AG09309 (cell line): ENCODE results near the gene RGS16.

Experiments used
- DNase-seq: peaks from one replicate; pipeline ENCODE4 v3.0.0-alpha.2; 2010; ENCODE audit warnings: low read depth
- H3K4me3 ChIP-seq: 2 replicates; pipeline ENCODE4 v1.5.1; 2011; ENCODE audit warnings: mild to moderate bottlenecking, low read depth, low read length, moderate library complexity; ENCODE audit not compliant: control insufficient read depth
- TF ChIP-seq, protein P1 (sequence below): IDR thresholded peaks from 2 replicates; pipeline ENCODE4 v1.5.1; 2011; ENCODE audit warnings: mild to moderate bottlenecking, low read depth, low read length, inconsistent platforms; ENCODE audit not compliant: insufficient read depth, control insufficient read depth; ENCODE audit errors: missing control alignments

Gene RGS16

DNA sequence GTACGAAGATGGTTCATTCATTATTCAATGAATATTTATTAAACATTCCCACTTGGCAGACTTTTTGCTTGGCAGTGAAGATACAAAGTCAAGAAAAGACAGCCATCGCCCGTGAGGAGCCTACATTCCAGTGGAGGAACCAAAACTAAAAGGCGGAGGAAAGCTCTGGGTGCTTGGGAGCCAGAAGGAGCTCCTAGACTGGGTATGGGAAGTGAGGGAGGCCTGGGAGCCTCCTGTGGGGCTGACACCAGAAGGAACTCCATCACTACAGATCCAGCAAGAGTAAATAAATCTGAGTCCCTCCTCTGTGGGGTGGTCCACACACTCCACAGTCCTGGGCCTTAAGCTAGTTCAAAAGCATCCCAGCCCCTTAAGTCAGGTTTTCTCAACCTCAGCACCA lies 30.0 kb downstream of the RGS16 start:
- TF ChIP-seq, protein P1, sequence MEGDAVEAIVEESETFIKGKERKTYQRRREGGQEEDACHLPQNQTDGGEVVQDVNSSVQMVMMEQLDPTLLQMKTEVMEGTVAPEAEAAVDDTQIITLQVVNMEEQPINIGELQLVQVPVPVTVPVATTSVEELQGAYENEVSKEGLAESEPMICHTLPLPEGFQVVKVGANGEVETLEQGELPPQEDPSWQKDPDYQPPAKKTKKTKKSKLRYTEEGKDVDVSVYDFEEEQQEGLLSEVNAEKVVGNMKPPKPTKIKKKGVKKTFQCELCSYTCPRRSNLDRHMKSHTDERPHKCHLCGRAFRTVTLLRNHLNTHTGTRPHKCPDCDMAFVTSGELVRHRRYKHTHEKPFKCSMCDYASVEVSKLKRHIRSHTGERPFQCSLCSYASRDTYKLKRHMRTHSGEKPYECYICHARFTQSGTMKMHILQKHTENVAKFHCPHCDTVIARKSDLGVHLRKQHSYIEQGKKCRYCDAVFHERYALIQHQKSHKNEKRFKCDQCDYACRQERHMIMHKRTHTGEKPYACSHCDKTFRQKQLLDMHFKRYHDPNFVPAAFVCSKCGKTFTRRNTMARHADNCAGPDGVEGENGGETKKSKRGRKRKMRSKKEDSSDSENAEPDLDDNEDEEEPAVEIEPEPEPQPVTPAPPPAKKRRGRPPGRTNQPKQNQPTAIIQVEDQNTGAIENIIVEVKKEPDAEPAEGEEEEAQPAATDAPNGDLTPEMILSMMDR, result no peak
- no peak for DNase-seq
- no peak overlapping the region for H3K4me3 ChIP-seq

DNA sequence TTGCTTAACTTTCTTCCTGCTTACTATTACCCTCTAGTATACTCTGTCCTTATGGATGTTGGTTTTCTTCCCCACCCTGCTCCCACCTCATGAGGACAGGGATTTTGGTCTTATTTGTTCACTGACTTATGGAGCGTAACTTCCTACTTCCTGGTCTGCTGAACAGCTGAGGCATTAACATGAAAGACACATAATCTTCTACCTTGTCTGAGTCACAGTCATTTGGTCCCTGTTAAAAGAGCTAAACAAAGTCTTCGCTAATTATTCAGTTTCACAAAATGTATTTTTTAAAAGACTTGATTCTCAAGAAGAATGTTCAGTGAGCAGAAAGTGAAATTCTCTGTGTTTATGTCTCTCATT lies 33.6 kb downstream of the RGS16 start:
- DNase-seq, result no peak
- no peak overlapping the region for H3K4me3 ChIP-seq
- TF ChIP-seq, protein P1, result no peak

DNA sequence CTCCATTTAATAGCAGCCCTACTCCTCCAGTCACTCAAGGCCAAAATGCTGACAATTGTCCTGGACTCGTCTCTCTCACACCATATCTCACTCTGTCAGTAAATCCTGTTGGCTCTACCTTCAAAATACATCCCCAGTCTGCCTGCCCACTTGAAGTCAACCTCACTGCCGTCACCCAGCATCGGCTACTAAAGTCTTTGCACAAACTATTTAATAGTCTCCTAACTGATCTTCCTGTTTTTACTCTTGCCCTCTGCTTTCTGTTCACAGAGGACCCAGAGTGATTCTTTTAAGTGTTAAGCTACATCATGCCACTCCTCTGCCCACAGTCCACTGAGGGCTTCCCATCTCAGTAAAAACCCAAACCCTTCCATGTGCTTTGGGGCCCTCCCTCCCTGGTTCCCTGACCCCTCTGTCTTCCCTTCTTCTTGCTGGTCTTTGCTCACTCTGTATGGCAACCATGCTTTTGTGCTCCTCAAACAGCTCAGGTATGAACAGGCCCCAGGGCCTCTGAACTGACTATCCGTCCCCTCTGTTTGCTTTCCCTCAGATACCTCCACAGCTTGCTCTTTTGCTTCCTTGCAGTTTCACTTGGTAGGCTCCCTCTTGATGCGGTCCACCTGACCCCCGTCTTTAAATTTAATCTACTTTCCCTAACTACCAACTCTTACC lies 34.1 kb downstream of the RGS16 start:
- no peak for DNase-seq
- TF ChIP-seq, protein P1, result no peak
- no peak overlapping the region for H3K4me3 ChIP-seq

DNA sequence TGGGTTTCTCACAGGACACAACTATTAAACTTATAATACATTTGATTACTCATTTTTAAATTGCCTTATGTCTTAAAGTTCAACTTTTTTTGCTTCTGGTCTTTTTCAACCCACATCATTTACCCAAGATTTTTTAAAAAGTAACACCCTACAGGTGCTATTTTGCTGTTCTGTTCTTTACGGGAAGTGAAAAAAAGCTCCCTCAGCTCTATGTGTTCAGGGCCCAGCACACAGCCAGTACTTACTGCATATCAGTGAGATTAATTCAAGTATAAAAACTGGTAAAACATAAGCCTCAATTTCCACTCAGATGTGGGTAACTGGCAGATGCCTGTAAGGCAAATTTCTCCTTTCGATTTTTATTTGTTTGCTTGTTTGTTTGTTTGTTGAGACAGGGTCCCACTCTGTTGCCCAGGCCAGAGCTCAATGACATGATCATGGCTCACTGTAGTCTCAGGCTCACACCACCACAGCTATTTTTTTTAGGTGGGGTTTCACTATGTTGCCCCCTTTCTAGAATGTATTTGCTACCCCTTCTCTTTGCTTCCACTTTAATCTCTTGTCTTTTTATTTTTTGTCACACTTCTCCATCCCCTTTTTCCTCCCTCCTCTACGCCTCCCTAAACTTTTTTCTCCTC lies 35.4 kb downstream of the RGS16 start:
- DNase-seq, result no peak
- no peak overlapping the region for H3K4me3 ChIP-seq
- TF ChIP-seq, protein P1, result no peak

DNA sequence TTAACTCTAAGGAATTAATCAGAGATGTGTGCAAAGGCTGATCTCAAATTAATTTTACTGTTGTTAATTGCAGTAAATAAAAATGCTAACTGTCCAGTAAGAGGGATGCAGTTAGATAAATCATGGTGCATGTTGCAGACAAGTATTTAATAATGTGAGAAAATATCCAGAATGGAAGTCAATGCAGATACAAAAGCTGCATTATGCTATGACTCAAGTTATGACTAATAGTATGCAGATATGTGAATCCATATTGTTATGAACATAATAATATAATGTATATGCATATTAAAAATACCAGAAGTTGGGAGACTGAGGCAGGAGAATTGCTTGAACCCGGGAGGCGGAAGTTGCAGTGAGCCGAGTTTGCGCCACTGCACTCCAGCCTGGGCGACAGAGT lies 36.6 kb downstream of the RGS16 start:
- DNase-seq, result no peak
- TF ChIP-seq, protein P1, result no peak
- no peak overlapping the region for H3K4me3 ChIP-seq

DNA sequence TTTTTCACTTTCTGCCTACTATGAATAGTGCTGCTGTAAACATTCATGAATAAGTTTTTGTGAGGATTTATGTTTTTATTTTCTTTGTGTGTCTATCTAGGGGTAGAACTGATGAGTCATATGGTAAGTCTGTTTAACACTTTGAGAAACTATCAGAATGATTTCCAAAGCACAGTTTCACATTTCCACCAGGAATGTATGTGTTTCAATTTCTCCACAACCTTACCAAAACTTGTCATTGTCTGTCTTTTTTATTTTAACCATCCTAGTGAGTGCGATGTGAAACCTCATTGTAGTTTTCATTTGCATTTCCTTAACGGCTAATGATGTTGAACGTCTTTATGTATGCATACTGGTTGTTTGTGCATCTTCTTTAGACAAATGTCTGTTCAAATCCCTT lies 38.7 kb downstream of the RGS16 start:
- TF ChIP-seq, protein P1, result no peak
- no peak for DNase-seq

More for the DNA sequence above, 38.7 kb downstream of the RGS16 start:
- no peak overlapping the region for H3K4me3 ChIP-seq
